Subcutaneous abdominal adipose tissue (tissue), 5 donors: Measurements from ENCODE around the gene FARP1.

ENCODE experiments used
- H3K27ac ChIP-seq: one replicate; pipeline ENCODE4 v1.7.0; 2013; ENCODE audit warnings: low read depth, mild to moderate bottlenecking, inconsistent platforms, low read length, moderate library complexity
- H3K27me3 ChIP-seq, 5 donors: one replicate each; pipeline ENCODE4 v1.7.0; 2013; ENCODE audit warnings: low read length in 5 of 5, inconsistent platforms in 1 of 5; ENCODE audit not compliant: control insufficient read depth in 5 of 5, insufficient read depth in 4 of 5
- H3K36me3 ChIP-seq, 5 donors: one replicate each; pipeline ENCODE4 v1.7.0; 2013; ENCODE audit warnings: low read length in 5 of 5; ENCODE audit not compliant: control insufficient read depth in 5 of 5, insufficient read depth in 5 of 5
- H3K4me1 ChIP-seq, 5 donors: one replicate each; pipeline ENCODE4 v1.7.0; 2013; ENCODE audit warnings: low read length in 5 of 5, mild to moderate bottlenecking in 3 of 5, moderate library complexity in 1 of 5; ENCODE audit not compliant: control insufficient read depth in 5 of 5, insufficient read depth in 5 of 5
- H3K4me3 ChIP-seq, 5 donors: one replicate each; pipeline ENCODE4 v1.7.0; 2013; ENCODE audit warnings: low read length in 5 of 5, low read depth in 1 of 5
- H3K9ac ChIP-seq, 5 donors: one replicate each; pipeline ENCODE4 v1.7.0; 2013; ENCODE audit warnings: low read length in 5 of 5, mild to moderate bottlenecking in 4 of 5, moderate library complexity in 3 of 5
- H3K9me3 ChIP-seq, 5 donors: one replicate each; pipeline ENCODE4 v1.7.0; 2013; ENCODE audit warnings: low read length in 5 of 5; ENCODE audit not compliant: control insufficient read depth in 5 of 5
- donor health status: healthy.
- donor health status: healthy.
- donor health status: healthy.
- donor health status: healthy.
- donor health status: healthy.

The FARP1 gene

DNA sequence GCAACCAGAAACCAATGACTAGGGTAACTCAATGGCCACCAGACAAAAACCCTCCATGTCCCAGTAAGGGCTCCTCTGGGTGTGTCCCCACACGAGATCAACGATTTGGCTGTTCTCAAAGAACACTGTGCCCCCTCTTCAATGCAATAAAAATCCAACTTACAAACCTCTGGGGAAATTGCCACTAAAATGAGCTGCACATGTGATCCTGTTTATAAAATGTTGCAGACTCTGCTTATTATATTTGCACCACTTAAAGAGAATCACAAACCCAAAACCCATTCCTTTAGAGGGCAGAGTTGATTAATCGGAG lies 353.5 kb downstream of the FARP1 start:
- H3K4me3 ChIP-seq: peak overlapping the region in 3 of 5 donors; percentile 11 to 59 (median 35)
- H3K9ac ChIP-seq: peak overlapping the region in 2 of 5 donors; percentile 19 to 58
- H3K27ac ChIP-seq: peak overlapping the region; percentile 90
- peaks cover 0 to 10% (median 9%) of the 10 kb centered on the region in 5 donors for H3K36me3 ChIP-seq
- H3K4me1 ChIP-seq: peaks cover 3 to 42% (median 33%) of the 10 kb centered on the region in 5 donors
- no peaks in the 10 kb centered on the region for H3K9me3 ChIP-seq
- no peaks in the 10 kb centered on the region for H3K27me3 ChIP-seq

DNA sequence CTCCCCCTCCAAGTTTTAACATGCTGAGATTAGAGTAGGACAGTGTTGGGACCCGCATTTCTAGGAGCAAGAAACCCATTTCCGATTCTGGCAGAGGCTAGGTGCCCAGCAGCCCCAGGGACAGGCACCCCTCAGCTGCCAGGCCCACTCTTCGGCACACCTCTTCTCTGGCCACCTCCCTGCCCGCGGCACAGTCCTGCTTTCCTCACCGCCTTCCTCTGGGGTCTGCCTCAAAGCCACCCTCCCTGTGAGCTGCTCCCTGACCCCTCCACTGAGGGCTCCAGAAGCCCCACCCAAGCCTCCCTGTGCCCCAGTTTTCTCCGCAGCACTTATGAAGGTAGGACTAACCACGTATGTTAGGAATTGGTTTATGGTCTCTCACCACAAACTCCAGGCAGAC lies 354.1 kb downstream of the FARP1 start:
- Histone ChIP-seq H3K9me3 (no peaks in the 10 kb centered on the region), H3K9ac (peak overlapping the region in 2 of 5 donors; percentile 19 to 20), H3K4me3 (peak overlapping the region in 2 of 5 donors; percentile 9 to 11), H3K36me3 (peaks cover 0 to 10% (median 9%) of the 10 kb centered on the region in 5 donors), H3K27ac (peak overlapping the region; percentile 90), H3K4me1 (peaks cover 3 to 42% (median 32%) of the 10 kb centered on the region in 5 donors), H3K27me3 (no peaks in the 10 kb centered on the region)

DNA sequence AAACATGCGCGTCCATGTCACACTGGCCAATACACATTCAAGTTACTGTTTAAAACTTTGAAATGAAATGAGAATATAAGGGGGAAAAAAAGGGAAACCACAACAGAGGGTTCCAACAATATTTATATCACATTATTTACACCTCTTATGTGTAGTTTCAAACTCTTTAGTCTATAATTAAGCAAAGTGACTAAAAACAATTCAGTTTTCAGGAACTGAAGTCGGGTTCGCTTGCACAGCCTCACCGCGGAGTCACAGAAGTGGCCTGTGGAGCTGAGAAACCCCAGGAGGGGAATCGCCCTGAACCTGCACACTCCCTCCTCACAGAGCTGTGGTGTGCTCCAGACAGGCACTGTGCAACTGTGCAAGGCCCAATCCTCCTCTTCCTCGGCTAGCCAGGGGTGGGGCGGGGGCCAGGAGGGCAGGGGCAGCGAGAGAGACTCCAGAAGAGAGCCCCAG lies 358.1 kb downstream of the FARP1 start:
- Histone ChIP-seq H3K36me3 (peaks cover 0 to 10% (median 9%) of the 10 kb centered on the region in 5 donors), H3K4me1 (peaks cover 9 to 51% (median 34%) of the 10 kb centered on the region in 5 donors), H3K4me3 (no peak overlapping the region), H3K27ac (no peak overlapping the region), H3K9me3 (no peaks in the 10 kb centered on the region), H3K27me3 (no peaks in the 10 kb centered on the region), H3K9ac (no peak overlapping the region)

DNA sequence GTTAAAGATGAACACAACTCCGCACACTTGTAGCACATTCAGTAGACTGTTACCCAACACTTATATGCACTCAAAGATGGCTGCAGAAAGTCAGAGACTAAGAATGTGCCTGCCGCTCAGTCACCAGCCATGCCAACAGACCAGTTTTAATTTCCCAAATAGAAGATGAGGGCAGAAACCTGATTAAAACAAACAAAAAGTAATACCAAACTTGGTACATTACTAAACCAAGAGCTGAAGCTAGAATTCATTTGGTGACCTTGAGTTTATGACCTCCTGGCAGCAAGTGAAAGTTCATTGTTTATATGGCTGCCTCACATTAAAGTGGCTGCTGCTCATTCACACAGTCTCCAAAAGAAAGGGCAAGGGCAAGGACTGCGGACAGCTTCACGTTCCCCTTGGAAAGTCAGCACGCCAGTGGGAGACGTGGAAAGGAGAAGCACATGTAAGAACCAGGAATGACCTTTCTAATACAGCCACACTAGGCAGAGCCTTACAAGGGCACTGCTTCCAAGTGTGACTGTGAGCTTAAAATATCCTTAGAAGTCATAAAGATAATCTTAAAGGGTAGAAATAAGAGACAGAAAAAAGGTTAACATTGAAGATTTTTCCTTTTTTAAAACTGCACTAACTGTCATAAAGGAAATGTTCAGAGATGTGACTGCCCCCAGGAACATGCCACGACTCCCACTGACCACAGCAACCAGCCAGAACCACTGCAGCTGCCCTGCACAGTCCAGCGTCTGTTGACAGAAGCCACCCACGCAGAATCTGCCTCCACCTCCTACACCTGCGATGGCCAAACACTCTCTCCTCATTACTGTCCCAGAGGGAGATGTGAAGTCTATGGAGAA lies 360.5 kb downstream of the FARP1 start:
- no peak overlapping the region for H3K27ac ChIP-seq
- H3K36me3 ChIP-seq: peaks cover 0 to 9% (median 8%) of the 10 kb centered on the region in 5 donors
- no peak overlapping the region for H3K9ac ChIP-seq

DNA sequence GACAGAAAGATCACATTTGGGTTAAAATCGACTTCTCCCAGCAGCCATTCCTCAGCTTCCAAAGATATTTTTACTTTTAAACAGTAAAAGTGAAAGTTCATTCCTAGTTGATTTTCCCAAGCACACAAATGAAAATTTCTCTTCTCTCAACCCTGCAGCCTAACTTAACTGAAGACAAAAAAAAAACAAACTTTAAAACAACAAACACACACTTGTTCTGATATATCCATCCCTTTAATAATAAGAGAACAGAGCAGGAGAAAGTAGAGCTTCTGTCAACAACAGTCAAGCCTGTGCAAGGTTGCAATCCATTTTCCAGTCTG lies 361.1 kb downstream of the FARP1 start:
- H3K27ac ChIP-seq: no peak overlapping the region
- H3K36me3 ChIP-seq: peaks cover 0 to 6% (median 6%) of the 10 kb centered on the region in 5 donors
- H3K4me1 ChIP-seq: peaks cover 13 to 64% (median 47%) of the 10 kb centered on the region in 5 donors
- peak overlapping the region in 3 of 5 donors; percentile 13 to 49 (median 24) for H3K4me3 ChIP-seq
- no peaks in the 10 kb centered on the region for H3K9me3 ChIP-seq
- peak overlapping the region in 1 of 5 donors; percentile 1 for H3K9ac ChIP-seq
- no peaks in the 10 kb centered on the region for H3K27me3 ChIP-seq

More for the DNA sequence above, 360.5 kb downstream of the FARP1 start:
- Histone ChIP-seq H3K9me3 (no peaks in the 10 kb centered on the region), H3K4me1 (peaks cover 13 to 58% (median 41%) of the 10 kb centered on the region in 5 donors), H3K4me3 (peak overlapping the region in 3 of 5 donors; percentile 13 to 49 (median 24)), H3K27me3 (no peaks in the 10 kb centered on the region)

GRCh38 chr13:98504371-98504963 lies 361.6 kb downstream of the FARP1 start:
- Histone ChIP-seq H3K9me3 (no peaks in the 10 kb centered on the region), H3K27ac (no peak overlapping the region), H3K27me3 (no peaks in the 10 kb centered on the region), H3K4me1 (peaks cover 16 to 69% (median 52%) of the 10 kb centered on the region in 5 donors), H3K4me3 (no peak overlapping the region), H3K9ac (no peak overlapping the region), H3K36me3 (peaks cover 0 to 3% (median 2%) of the 10 kb centered on the region in 5 donors)
